OCI-LY7 (cell line): ENCODE results near the gene FAM13A.

Experiments used
- CTCF ChIP-seq: fragments of 200-600 bp; sonication (generic); conservative IDR thresholded peaks from 2 replicates; pipeline ENCODE4 v1.5.1; 2014; ENCODE audit warnings: mild to moderate bottlenecking, antibody characterized with exemption, low read length, moderate library complexity, mixed read lengths
- EZH2phosphoT487 ChIP-seq: fragments of 200-600 bp; sonication (generic); IDR thresholded peaks from 2 replicates; pipeline ENCODE4 v1.6.1; 2018; ENCODE audit warnings: low read depth, borderline replicate concordance, mild to moderate bottlenecking, mixed run types, antibody characterized with exemption, low read length, moderate library complexity, mixed read lengths

- TF ChIP-seq CTCF (no peak), EZH2phosphoT487 (no peak)
Measured at GRCh38 chr4:88866862-88867550, 190.0 kb downstream of the FAM13A start.
